K562 (cell line): Measurements from ENCODE around the gene DCAF10. TPM values are rescaled to one million over a fixed set of nuclear protein-coding genes. Genes with fewer than 3 reads are reported as not detected.

Experiments used
- ARID3A ChIP-seq: IDR thresholded peaks from 2 replicates; pipeline ENCODE4 v1.6.1; 2012; ENCODE audit warnings: low read depth, low read length, improper control_type of control experiment, borderline replicate concordance
- CBX1 ChIP-seq: sonication (generic); IDR thresholded peaks from 2 replicates; pipeline ENCODE4 v1.6.1; 2016; ENCODE audit warnings: antibody characterized with exemption, low read depth, mild to moderate bottlenecking
- FOXK2 ChIP-seq, 2 experiments: fragments of 450-650 bp; IDR thresholded peaks in 1 of 2; conservative IDR thresholded peaks in 1 of 2; 2 replicates each; pipeline ENCODE4 v1.6.1; 2016; ENCODE audit warnings: low read depth in 2 of 2, mild to moderate bottlenecking in 1 of 2
- HOMEZ ChIP-seq: fragments of 250-450 bp; sonication (Bioruptor Pico); IDR thresholded peaks from 2 replicates; pipeline ENCODE4 v1.4.0; 2020; ENCODE audit warnings: mild to moderate bottlenecking, moderate library complexity
- IRF2 ChIP-seq: sonication (generic); formaldehyde crosslinking; IDR thresholded peaks from 2 replicates; pipeline ENCODE4 v1.8.1; 2022; ENCODE audit warnings: mild to moderate bottlenecking, missing genetic modification reagents
- IRF9 ChIP-seq: fragments of 450-650 bp; IDR thresholded peaks from 2 replicates; pipeline ENCODE4 v1.6.1; 2016; ENCODE audit warnings: missing biosample characterization, missing genetic modification characterization
- KLF1 ChIP-seq: fragments of 450-650 bp; IDR thresholded peaks from 2 replicates; pipeline ENCODE4 v1.6.1; 2016; ENCODE audit warnings: missing genetic modification characterization, missing compliant biosample characterization
- MTA1 ChIP-seq: fragments of 450-650 bp; IDR thresholded peaks from 2 replicates; pipeline ENCODE4 v1.6.1; 2017; ENCODE audit warnings: borderline replicate concordance
- PHTF2 ChIP-seq: fragments of 250-450 bp; sonication (Bioruptor Pico); IDR thresholded peaks from 2 replicates; pipeline ENCODE4 v1.5.0; 2021; ENCODE audit warnings: mild to moderate bottlenecking
- RBBP5 ChIP-seq: fragments of 200-600 bp; sonication (generic); IDR thresholded peaks from 2 replicates; pipeline ENCODE4 v1.6.1; 2012; ENCODE audit warnings: borderline replicate concordance, mild to moderate bottlenecking, low read length, control low read depth, inconsistent platforms; ENCODE audit not compliant: insufficient read depth, poor library complexity, severe bottlenecking
- RCOR1 ChIP-seq, 2 experiments: IDR thresholded peaks; 2 replicates each; pipeline ENCODE4 v1.6.1; 2012; ENCODE audit warnings: low read depth in 2 of 2, low read length in 2 of 2, borderline replicate concordance in 1 of 2, improper control_type of control experiment in 1 of 2
- SIRT6 ChIP-seq: IDR thresholded peaks from one replicate; pipeline ENCODE4 v1.6.1; 2012; ENCODE audit warnings: low read depth, mild to moderate bottlenecking, control low read depth, inconsistent platforms, low read length, moderate library complexity
- SREBF1 ChIP-seq: fragments of 150-350 bp; IDR thresholded peaks from 2 replicates; pipeline ENCODE4 v1.6.1; 2014; ENCODE audit warnings: antibody characterized with exemption, low read depth, low read length, borderline replicate concordance
- SREBF2 ChIP-seq: sonication (generic); formaldehyde crosslinking; IDR thresholded peaks from 2 replicates; pipeline ENCODE4 v1.4.0; 2020; ENCODE audit warnings: mild to moderate bottlenecking, missing genetic modification reagents
- TRIM24 ChIP-seq, 2 experiments: fragments of 450-650 bp; IDR thresholded peaks; 2 replicates each; pipeline ENCODE4 v1.6.1; 2016
- U2AF2 ChIP-seq: fragments of 200-400 bp; formaldehyde crosslinking; optimal IDR thresholded peaks from 2 replicates; pipeline ENCODE3; 2017; ENCODE audit warnings: low read depth, mild to moderate bottlenecking, low read length
- ZNF140 ChIP-seq: fragments of 250-450 bp; sonication (Bioruptor Pico); IDR thresholded peaks from 2 replicates; pipeline ENCODE4 v1.8.0; 2021; ENCODE audit warnings: moderate library complexity, mild to moderate bottlenecking, inconsistent platforms
- ZNF232 ChIP-seq: sonication (generic); formaldehyde crosslinking; IDR thresholded peaks from 2 replicates; pipeline ENCODE4 v1.8.0; 2022; ENCODE audit warnings: mild to moderate bottlenecking, missing genetic modification reagents
- ZNF3 ChIP-seq: fragments of 250-450 bp; sonication (Bioruptor Pico); IDR thresholded peaks from 2 replicates; pipeline ENCODE4 v1.5.0; 2021; ENCODE audit warnings: mild to moderate bottlenecking, moderate library complexity
- ZNF408 ChIP-seq: fragments of 250-450 bp; sonication (Bioruptor Pico); IDR thresholded peaks from 2 replicates; pipeline ENCODE4 v1.4.0; 2020; ENCODE audit warnings: low read depth, mild to moderate bottlenecking, moderate library complexity
- ZNF449 ChIP-seq: fragments of 250-450 bp; sonication (Bioruptor Pico); IDR thresholded peaks from 2 replicates; pipeline ENCODE4 v1.8.0; 2022; ENCODE audit warnings: moderate library complexity, mild to moderate bottlenecking, inconsistent platforms
- ZNF699 ChIP-seq: fragments of 250-450 bp; sonication (Bioruptor Pico); IDR thresholded peaks from 2 replicates; pipeline ENCODE4 v1.8.0; 2021; ENCODE audit warnings: mild to moderate bottlenecking, moderate library complexity; ENCODE audit not compliant: insufficient replicate concordance
- polyA plus RNA-seq, 8 experiments: library from polyadenylated mRNA; depleted of rRNA in 4 of 8; stranded (reverse) in 5 of 8; unstranded in 3 of 8; fragments of >200 nt; fragmentation: Nextera tagmentation in 2 of 8; fragmentation: Illumina TruSeq in 1 of 8; extraction: Ambion mirVana in 2 of 8; extraction: Trizol in 1 of 8; gene quantifications; 2 replicates each; pipeline versions ENCODE4 v1.2.1 to v1.2.3, GENCODE V29; 2011 to 2014; ENCODE audit warnings: inconsistent platforms in 1 of 8, missing spikeins in 1 of 8
- total RNA-seq, 7 experiments: library from RNA; depleted of rRNA in 6 of 7; stranded (reverse); fragments of >200 nt in 6 of 7; fragmentation: Illumina TruSeq in 2 of 7; extraction: Trizol in 2 of 7; gene quantifications; 2 replicates each; pipeline versions ENCODE4 v1.2.1 to v1.2.3, GENCODE V29; 2011 to 2021; ENCODE audit warnings: low replicate concordance in 1 of 7

DCAF10 gene
- total and polyA plus RNA-seq, 9 of the 15 experiments (the other 6 are each of a cell fraction or from before 2014, with no cell fraction given), result 6.8 to 40.1 (median 16.9) TPM

- TF ChIP-seq ARID3A, result no peak
- TF ChIP-seq FOXK2 (conservative IDR thresholded peaks at IDR 0.05 in 1 of 2, IDR thresholded peaks at IDR 0.05 in 1 of 2; ENCODE audit: low read depth in 2 of 2), result no peak
- TF ChIP-seq HOMEZ, result no peak
- no peak for TF ChIP-seq SREBF2 (CRISPR knock-in tag)
- no peak for TF ChIP-seq KLF1 (tag)
- no peak for TF ChIP-seq ZNF408 (CRISPR knock-in tag)
- no peak for TF ChIP-seq RCOR1 (IDR thresholded peaks at IDR 0.05; ENCODE audit: borderline replicate concordance in 1 of 2, low read depth in 2 of 2, low read length in 2 of 2)
- TF ChIP-seq PHTF2 (CRISPR knock-in tag), result no peak
- TF ChIP-seq ZNF232 (CRISPR knock-in tag), result no peak
- no peak for TF ChIP-seq U2AF2
- TF ChIP-seq IRF2, result no peak
- no peak for TF ChIP-seq ZNF3
- no peak for TF ChIP-seq ZNF449 (CRISPR knock-in tag)
- peak; percentile 85 for TF ChIP-seq RBBP5
- no peak for TF ChIP-seq MTA1
- TF ChIP-seq IRF9 (tag), result no peak
- no peak for TF ChIP-seq SIRT6
- TF ChIP-seq ZNF699 (CRISPR knock-in tag), result no peak
- no peak for TF ChIP-seq SREBF1
- no peak for TF ChIP-seq ZNF140 (CRISPR knock-in tag)
- TF ChIP-seq CBX1, result no peak
- 0 out of 4 replicates have a peak, but pooled peaks have one; percentile 20 to 27 for TF ChIP-seq TRIM24 (IDR thresholded peaks at IDR 0.05)
These were observed 47.0 kb upstream of the DCAF10 start, which contains the start of gene TRMT10B (continued) for GRCh38 chr9:37753489-37754190.
